ENCODE data around the gene PRSS57. TPM values are rescaled to one million over a fixed set of nuclear protein-coding genes. Genes with fewer than 3 reads are reported as not detected.
A peak's percentile ranks its signal among the peaks of the same experiment; 100 is the strongest.

PRSS57 gene
- total and polyA plus RNA-seq, 2 of the 13 experiments (the other 11 are each of a cell fraction or from before 2014, with no cell fraction given) = 0.12 TPM; not detected in 1

DNA sequence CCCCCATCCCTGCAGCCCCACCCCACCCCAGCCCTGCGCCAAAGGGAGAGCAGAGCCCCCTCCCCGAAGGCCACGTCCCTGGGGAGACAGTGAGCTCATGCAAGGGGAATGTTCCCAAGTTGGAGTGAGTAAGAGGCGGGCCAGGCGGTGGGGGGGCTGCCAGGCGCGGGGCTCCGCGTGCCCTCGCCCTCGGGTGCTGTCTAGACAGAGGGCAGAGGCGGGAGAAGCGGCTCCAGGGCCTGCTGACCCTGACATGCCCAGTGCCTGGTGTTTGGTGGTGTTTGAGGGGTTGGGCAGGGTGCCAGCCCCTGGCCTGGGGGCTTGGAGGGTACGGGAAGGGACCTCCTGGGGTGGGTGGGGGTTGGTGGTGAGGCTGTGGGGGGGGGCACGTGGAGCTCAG lies 18.1 kb downstream of the PRSS57 start:
- Histone ChIP-seq H3K4me2 (ENCODE audit: low read depth, low read length) (peak overlapping the region; percentile 88), H3K4me1 (ENCODE audit: insufficient read depth, low read length) (peaks cover 68% of the 10 kb centered on the region), H2AFZ (ENCODE audit: low read length) (no peak overlapping the region), H3K36me3 (replicated peaks in 1 of 2; ENCODE audit: control insufficient read depth in 1 of 2, insufficient read depth in 2 of 2, low read length in 2 of 2) (no peaks in the 10 kb centered on the region), H4K20me1 (ENCODE audit: insufficient read depth, low read length) (no peaks in the 10 kb centered on the region), H3K27ac (ENCODE audit: extremely low read length, insufficient read depth, low read length) (no peak overlapping the region), H3K79me2 (ENCODE audit: insufficient read depth, low read length) (no peaks in the 10 kb centered on the region), H3K4me3 (replicated peaks in 1 of 3; ENCODE audit: insufficient read depth in 1 of 3, low read depth in 2 of 3, low read length in 3 of 3) (peak overlapping the region; percentile 42 to 76 (median 69); a peak in 4 of 6 replicates), H3K9me3 (ENCODE audit: low read length) (no peaks in the 10 kb centered on the region), H3K9ac (ENCODE audit: insufficient read depth, low read depth, low read length) (no peak overlapping the region), H3K27me3 (ENCODE audit: control insufficient read depth in 1 of 2, insufficient read depth in 2 of 2, low read length in 2 of 2) (peaks cover 0 to 7% of the 10 kb centered on the region in 2 experiments; a peak in 1 of 5 replicates)
- DNase-seq (ENCODE audit: low spot score) = peak; percentile 38
- WGBS (ENCODE audit: low lambda C conversion rate) = 17% methylated on average over 2 of the region's 15 CpGs
- CTCF ChIA-PET (ENCODE audit: low intra/inter-chr PET ratio, low total read pairs) = no interaction called here
- FAIRE-seq = no peak
- 0 out of 3 replicates have a peak, but pooled peaks have one; percentile 1 for ATAC-seq
- POLR2A ChIA-PET = interaction anchor here (0.9 to 5.3 kb wide), 7 partner anchors 8 to 76 kb away, joined by 3 to 27 read pairs (median 5); partner anchors contain the start of genes PALM and RNF126
- BruUV-seq (replicated peaks) = no TSS peak
- intact Hi-C loops (cut with micrococcal nuclease; ENCODE audit: unreplicated experiment) (no loop called here), in situ Hi-C loops (cut with HindIII; ENCODE audit: extremely low pct_ligation_motif_present, low pct_unique_long_range_greater_than_20kb) (no loop called here)
- no peak for TF ChIP-seq GTF3A (CRISPR knock-in tag; conservative IDR thresholded peaks at IDR 0.05)
- TF ChIP-seq MED1 (CRISPR knock-in tag; IDR thresholded peaks at IDR 0.05) = 0 out of 2 replicates have a peak, but pooled peaks have one; percentile 9
- peak; percentile 83 for TF ChIP-seq HNRNPL (IDR thresholded peaks at IDR 0.05; ENCODE audit: low read depth, low read length)
- 0 out of 2 replicates have a peak, but pooled peaks have one; percentile 28 for TF ChIP-seq SAP130 (CRISPR knock-in tag; IDR thresholded peaks at IDR 0.05; ENCODE audit: low read depth)
- 0 out of 4 replicates have a peak, but pooled peaks of 1 of the 2 experiments have one; percentile 6 for TF ChIP-seq POLR2A (IDR thresholded peaks at IDR 0.05; ENCODE audit: insufficient read depth in 1 of 2, low read depth in 2 of 2, low read length in 2 of 2)
- TF ChIP-seq ZNF879 (CRISPR knock-in tag; IDR thresholded peaks at IDR 0.05) = no peak
- TF ChIP-seq ZNF740 (CRISPR knock-in tag; IDR thresholded peaks at IDR 0.05) = peak; percentile 82
- no peak; the same call in 1 of the 2 replicates for TF ChIP-seq ZNF232 (CRISPR knock-in tag; IDR thresholded peaks at IDR 0.05; ENCODE audit: borderline replicate concordance)
- peak; percentile 70 for TF ChIP-seq PATZ1 (CRISPR knock-in tag; IDR thresholded peaks at IDR 0.05)
- no peak for TF ChIP-seq NCOA5 (CRISPR knock-in tag; IDR thresholded peaks at IDR 0.05)
- no peak for TF ChIP-seq HMG20A (CRISPR knock-in tag; IDR thresholded peaks at IDR 0.05; ENCODE audit: borderline replicate concordance)
- TF ChIP-seq HIC2 (CRISPR knock-in tag; IDR thresholded peaks at IDR 0.05; ENCODE audit: low read depth) = peak; percentile 62
- no peak for TF ChIP-seq ZNF678 (CRISPR knock-in tag; IDR thresholded peaks at IDR 0.05)
- TF ChIP-seq SRSF1 (optimal IDR thresholded peaks at IDR 0.05; ENCODE audit: low read depth, low read length) = no peak
- TF ChIP-seq ZNF44 (CRISPR knock-in tag; IDR thresholded peaks at IDR 0.05) = no peak
- TF ChIP-seq SCMH1 (CRISPR knock-in tag; IDR thresholded peaks at IDR 0.05; ENCODE audit: borderline replicate concordance) = no peak
- TF ChIP-seq ZNF317 (CRISPR knock-in tag; IDR thresholded peaks at IDR 0.05) = no peak
- TF ChIP-seq, protein P1, sequence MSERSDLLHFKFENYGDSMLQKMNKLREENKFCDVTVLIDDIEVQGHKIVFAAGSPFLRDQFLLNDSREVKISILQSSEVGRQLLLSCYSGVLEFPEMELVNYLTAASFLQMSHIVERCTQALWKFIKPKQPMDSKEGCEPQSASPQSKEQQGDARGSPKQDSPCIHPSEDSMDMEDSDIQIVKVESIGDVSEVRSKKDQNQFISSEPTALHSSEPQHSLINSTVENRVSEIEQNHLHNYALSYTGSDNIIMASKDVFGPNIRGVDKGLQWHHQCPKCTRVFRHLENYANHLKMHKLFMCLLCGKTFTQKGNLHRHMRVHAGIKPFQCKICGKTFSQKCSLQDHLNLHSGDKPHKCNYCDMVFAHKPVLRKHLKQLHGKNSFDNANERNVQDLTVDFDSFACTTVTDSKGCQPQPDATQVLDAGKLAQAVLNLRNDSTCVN (CRISPR knock-in tag; IDR thresholded peaks at IDR 0.05; ENCODE audit: borderline replicate concordance) = no peak
- TF ChIP-seq ZKSCAN8 (CRISPR knock-in tag; IDR thresholded peaks at IDR 0.05; ENCODE audit: borderline replicate concordance) = no peak
- peak; percentile 14; the same call in 1 of the 2 replicates for TF ChIP-seq KDM2A (CRISPR knock-in tag; IDR thresholded peaks at IDR 0.05; ENCODE audit: borderline replicate concordance, low read depth)
- no peak for TF ChIP-seq THYN1 (CRISPR knock-in tag; IDR thresholded peaks at IDR 0.05; ENCODE audit: borderline replicate concordance, low read depth)
- no peak for TF ChIP-seq ZNF234 (CRISPR knock-in tag; conservative IDR thresholded peaks at IDR 0.05)

All from HepG2 (cell line).